ENCODE data around the gene PTPRK.

DNA sequence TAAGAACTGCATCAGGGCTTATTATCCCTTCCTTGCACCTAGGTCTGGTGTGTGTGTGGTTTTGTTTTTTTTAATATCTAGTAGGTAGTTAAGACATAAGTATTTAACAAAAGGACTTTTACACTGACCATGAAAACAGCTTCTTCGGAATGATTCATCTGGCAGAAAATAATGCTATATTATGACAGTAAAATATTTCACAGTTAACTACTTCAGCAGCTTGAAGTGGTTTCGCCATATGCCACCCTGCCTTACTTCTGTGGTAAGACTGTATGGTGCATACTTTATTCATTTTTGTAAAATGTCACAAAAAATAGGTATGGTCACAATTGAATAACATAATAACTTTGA, 858 bp upstream of the PTPRK start:
- TF ChIP-seq, protein P1, sequence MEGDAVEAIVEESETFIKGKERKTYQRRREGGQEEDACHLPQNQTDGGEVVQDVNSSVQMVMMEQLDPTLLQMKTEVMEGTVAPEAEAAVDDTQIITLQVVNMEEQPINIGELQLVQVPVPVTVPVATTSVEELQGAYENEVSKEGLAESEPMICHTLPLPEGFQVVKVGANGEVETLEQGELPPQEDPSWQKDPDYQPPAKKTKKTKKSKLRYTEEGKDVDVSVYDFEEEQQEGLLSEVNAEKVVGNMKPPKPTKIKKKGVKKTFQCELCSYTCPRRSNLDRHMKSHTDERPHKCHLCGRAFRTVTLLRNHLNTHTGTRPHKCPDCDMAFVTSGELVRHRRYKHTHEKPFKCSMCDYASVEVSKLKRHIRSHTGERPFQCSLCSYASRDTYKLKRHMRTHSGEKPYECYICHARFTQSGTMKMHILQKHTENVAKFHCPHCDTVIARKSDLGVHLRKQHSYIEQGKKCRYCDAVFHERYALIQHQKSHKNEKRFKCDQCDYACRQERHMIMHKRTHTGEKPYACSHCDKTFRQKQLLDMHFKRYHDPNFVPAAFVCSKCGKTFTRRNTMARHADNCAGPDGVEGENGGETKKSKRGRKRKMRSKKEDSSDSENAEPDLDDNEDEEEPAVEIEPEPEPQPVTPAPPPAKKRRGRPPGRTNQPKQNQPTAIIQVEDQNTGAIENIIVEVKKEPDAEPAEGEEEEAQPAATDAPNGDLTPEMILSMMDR (conservative IDR thresholded peaks at IDR 0.05; ENCODE audit: low read length) = no peak
- TF ChIP-seq EZH2phosphoT487 (IDR thresholded peaks at IDR 0.05; ENCODE audit: borderline replicate concordance, low read depth, low read length) = no peak
